Left lung (tissue), 10 donors: ENCODE results near the gene CATSPERE. TPM values are rescaled to one million over a fixed set of nuclear protein-coding genes. Genes with fewer than 3 reads are reported as not detected.

Experiments
- ATAC-seq: fragments of 200-7000 bp; cut with Tn5 transposase; one replicate; pipeline ENCODE4 v1.9.1; 2020; ENCODE audit warnings: moderate library complexity
- DNase-seq, 4 donors: peaks; one replicate each; pipeline ENCODE4 v3.0.0-alpha.2; 2013 to 2020
- H3K27ac ChIP-seq, 2 donors: fragments of 200-600 bp; sonication (generic) in 1 of 2; one replicate each; pipeline versions ENCODE4 v1.5.0 to v1.8.0; 2020 to 2021
- H3K27me3 ChIP-seq, 2 donors: fragments of 200-600 bp; sonication (generic) in 1 of 2; one replicate each; pipeline versions ENCODE4 v1.5.0 to v1.8.0; 2020 to 2021
- H3K36me3 ChIP-seq, 2 donors: fragments of 200-600 bp; sonication (generic) in 1 of 2; one replicate each; pipeline versions ENCODE4 v1.5.0 to v1.8.0; 2020 to 2021
- H3K4me1 ChIP-seq, 2 donors: fragments of 200-600 bp; one replicate each; pipeline ENCODE4 v1.8.0; 2021
- H3K4me3 ChIP-seq, 2 donors: fragments of 200-600 bp; sonication (generic) in 1 of 2; one replicate each; pipeline versions ENCODE4 v1.5.0 to v1.8.0; 2020 to 2021; ENCODE audit warnings: mild to moderate bottlenecking in 1 of 2
- H3K9me3 ChIP-seq, 2 donors: fragments of 200-600 bp; sonication (generic) in 1 of 2; one replicate each; pipeline versions ENCODE4 v1.5.0 to v1.8.0; 2020 to 2021
- CTCF ChIP-seq, 2 donors: fragments of 200-600 bp; sonication (generic) in 1 of 2; IDR thresholded peaks; one replicate each; pipeline versions ENCODE4 v1.5.0 to v1.8.0; 2021; ENCODE audit warnings: antibody characterized with exemption in 2 of 2
- intact Hi-C, 2 donors: fragments of 100-400 bp; cut with DNase I; formaldehyde crosslinking; loops; one replicate each; pipeline versions ENCODE4 v1.11.2 to v1.14.2; 2022
- polyA plus RNA-seq, 6 donors: library from polyadenylated mRNA; unstranded; fragments of 120-200 nt; gene quantifications; one replicate each; pipeline ENCODE4 v1.2.1, GENCODE V29; 2013; ENCODE audit not compliant: insufficient read length in 6 of 6
- total RNA-seq, 2 donors: library from RNA; stranded (reverse); fragmentation: NEBNext Ultra II Directional; extraction: Animal tissue kit (Norgen Biotek cat#: 25700); gene quantifications; one replicate each; pipeline ENCODE4 v1.2.1, GENCODE V29; 2021
- donor health status: DM: no; HTN: yes; CAD: no.
- donor health status: DM: no; HTN: no; CAD: no.

CATSPERE gene
- total and polyA plus RNA-seq, 8 donors = 0.84 to 2.1 (median 1.6) TPM

GRCh38 chr1:244605835-244606370, 144.8 kb downstream of the CATSPERE start:
- DNase-seq (no peak), ATAC-seq (no peak)
- intact Hi-C loops = loop anchor here in 1 of 2 donors (5.0 to 10.0 kb wide), 2 partner anchors 191 to 439 kb away; no protein-coding TSS in a partner anchor
- Histone ChIP-seq H3K27me3 (no peaks in the 10 kb centered on the region), H3K4me1 (no peaks in the 10 kb centered on the region), H3K27ac (no peak overlapping the region), H3K36me3 (no peaks in the 10 kb centered on the region), H3K4me3 (no peak overlapping the region), H3K9me3 (no peaks in the 10 kb centered on the region)
- no peak for TF ChIP-seq CTCF (IDR thresholded peaks at IDR 0.05)

GRCh38 chr1:244614113-244614836, 153.2 kb downstream of the CATSPERE start:
- no peaks in the 10 kb centered on the region for H3K9me3 ChIP-seq
- H3K27ac ChIP-seq = peak overlapping the region; percentile 34 to 58
- H3K4me1 ChIP-seq = no peaks in the 10 kb centered on the region
- intact Hi-C loops = no loop called here
- H3K27me3 ChIP-seq = no peaks in the 10 kb centered on the region
- DNase-seq (peak in 2 of 4 donors; percentile 52 to 60), ATAC-seq (peak; percentile 92)
- no peak overlapping the region for H3K4me3 ChIP-seq
- H3K36me3 ChIP-seq = no peaks in the 10 kb centered on the region
- TF ChIP-seq CTCF (IDR thresholded peaks at IDR 0.05) = no peak

GRCh38 chr1:244614879-244615278, 153.8 kb downstream of the CATSPERE start:
- H3K9me3 ChIP-seq = no peaks in the 10 kb centered on the region
- no peak for TF ChIP-seq CTCF (IDR thresholded peaks at IDR 0.05)
- no peak for ATAC-seq
- DNase-seq = no peak
- H3K27ac ChIP-seq = peak overlapping the region in 1 of 2 donors; percentile 58
- intact Hi-C loops = no loop called here
- H3K4me1 ChIP-seq = no peaks in the 10 kb centered on the region
- no peaks in the 10 kb centered on the region for H3K27me3 ChIP-seq
- no peaks in the 10 kb centered on the region for H3K36me3 ChIP-seq
- no peak overlapping the region for H3K4me3 ChIP-seq

GRCh38 chr1:244615301-244615700, 154.2 kb downstream of the CATSPERE start:
- intact Hi-C loops = no loop called here
- Histone ChIP-seq H3K9me3 (no peaks in the 10 kb centered on the region), H3K27ac (peak overlapping the region in 1 of 2 donors; percentile 58), H3K27me3 (no peaks in the 10 kb centered on the region), H3K4me3 (no peak overlapping the region), H3K36me3 (no peaks in the 10 kb centered on the region), H3K4me1 (no peaks in the 10 kb centered on the region)
- peak; percentile 69 for ATAC-seq
- TF ChIP-seq CTCF (IDR thresholded peaks at IDR 0.05) = no peak
- DNase-seq = no peak

- no peak for TF ChIP-seq CTCF (IDR thresholded peaks at IDR 0.05)
- intact Hi-C loops = no loop called here
- no peak for ATAC-seq
- H3K9me3 ChIP-seq = no peaks in the 10 kb centered on the region
- DNase-seq = no peak
- H3K27me3 ChIP-seq = no peaks in the 10 kb centered on the region
- H3K36me3 ChIP-seq = no peaks in the 10 kb centered on the region
- H3K27ac ChIP-seq = no peak overlapping the region
- H3K4me3 ChIP-seq = no peak overlapping the region
- no peaks in the 10 kb centered on the region for H3K4me1 ChIP-seq
These were observed 165.6 kb downstream of the CATSPERE start for GRCh38 chr1:244626709-244627108.
